ENCODE results near the gene WDR93.

GRCh38 chr15:89670971-89671560 lies 19.5 kb upstream of the WDR93 start:
- TF ChIP-seq POLR2AphosphoS5 (IDR thresholded peaks at IDR 0.05): no peak
- TF ChIP-seq, protein P1, sequence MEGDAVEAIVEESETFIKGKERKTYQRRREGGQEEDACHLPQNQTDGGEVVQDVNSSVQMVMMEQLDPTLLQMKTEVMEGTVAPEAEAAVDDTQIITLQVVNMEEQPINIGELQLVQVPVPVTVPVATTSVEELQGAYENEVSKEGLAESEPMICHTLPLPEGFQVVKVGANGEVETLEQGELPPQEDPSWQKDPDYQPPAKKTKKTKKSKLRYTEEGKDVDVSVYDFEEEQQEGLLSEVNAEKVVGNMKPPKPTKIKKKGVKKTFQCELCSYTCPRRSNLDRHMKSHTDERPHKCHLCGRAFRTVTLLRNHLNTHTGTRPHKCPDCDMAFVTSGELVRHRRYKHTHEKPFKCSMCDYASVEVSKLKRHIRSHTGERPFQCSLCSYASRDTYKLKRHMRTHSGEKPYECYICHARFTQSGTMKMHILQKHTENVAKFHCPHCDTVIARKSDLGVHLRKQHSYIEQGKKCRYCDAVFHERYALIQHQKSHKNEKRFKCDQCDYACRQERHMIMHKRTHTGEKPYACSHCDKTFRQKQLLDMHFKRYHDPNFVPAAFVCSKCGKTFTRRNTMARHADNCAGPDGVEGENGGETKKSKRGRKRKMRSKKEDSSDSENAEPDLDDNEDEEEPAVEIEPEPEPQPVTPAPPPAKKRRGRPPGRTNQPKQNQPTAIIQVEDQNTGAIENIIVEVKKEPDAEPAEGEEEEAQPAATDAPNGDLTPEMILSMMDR (IDR thresholded peaks at IDR 0.05): no peak
- TF ChIP-seq EP300 (IDR thresholded peaks at IDR 0.05): no peak

Data from esophagus muscularis mucosa (tissue), 4 donors.